Epithelial cell of esophagus (primary cell): Measurements from ENCODE around the gene MEF2A.

Experiments used
- DNase-seq: peaks from one replicate; pipeline ENCODE4 v3.0.0; 2010; ENCODE audit warnings: low read depth
- H3K4me3 ChIP-seq: 2 replicates; pipeline ENCODE4 v1.5.1; 2011; ENCODE audit warnings: mild to moderate bottlenecking, low read length, control low read depth
- CTCF ChIP-seq: IDR thresholded peaks from 2 replicates; pipeline ENCODE4 v1.5.1; 2011; ENCODE audit warnings: low read depth, mild to moderate bottlenecking, low read length, control low read depth, inconsistent platforms; ENCODE audit not compliant: insufficient read depth; ENCODE audit errors: missing control alignments

MEF2A gene

GRCh38 chr15:99574048-99574447 is 8.3 kb downstream of the MEF2A start:
- no peak for DNase-seq
- no peak overlapping the region for H3K4me3 ChIP-seq
- no peak for TF ChIP-seq CTCF

- no peak for DNase-seq
- no peak for TF ChIP-seq CTCF
Measured at GRCh38 chr15:99574502-99574901, 8.7 kb downstream of the MEF2A start.

GRCh38 chr15:99578809-99579208 is 13.0 kb downstream of the MEF2A start:
- no peak overlapping the region for H3K4me3 ChIP-seq
- no peak for TF ChIP-seq CTCF
- DNase-seq, result no peak

More at GRCh38 chr15:99574502-99574901, 8.7 kb downstream of the MEF2A start:
- no peak overlapping the region for H3K4me3 ChIP-seq

- no peak for DNase-seq
- no peak for TF ChIP-seq CTCF
- no peak overlapping the region for H3K4me3 ChIP-seq
Measured at GRCh38 chr15:99580076-99580475, 14.3 kb downstream of the MEF2A start.

- no peak for TF ChIP-seq CTCF
- no peak overlapping the region for H3K4me3 ChIP-seq
- DNase-seq, result peak; percentile 19
Measured at GRCh38 chr15:99582508-99582960, 16.8 kb downstream of the MEF2A start.

GRCh38 chr15:99584081-99584600 is 18.4 kb downstream of the MEF2A start:
- peak; percentile 52 for DNase-seq
- TF ChIP-seq CTCF, result no peak
- H3K4me3 ChIP-seq, result no peak overlapping the region

- H3K4me3 ChIP-seq, result no peak overlapping the region
- TF ChIP-seq CTCF, result no peak
- no peak for DNase-seq
Measured at GRCh38 chr15:99586121-99586520, 20.3 kb downstream of the MEF2A start.
